Breast epithelium (tissue), 3 donors: Measurements from ENCODE around the gene COX8C.

Experiments used
- POLR2A ChIP-seq: fragments of 450-650 bp; IDR thresholded peaks from one replicate; pipeline ENCODE4 v1.6.1; 2016; ENCODE audit warnings: antibody characterized with exemption, mild to moderate bottlenecking, moderate library complexity
- POLR2AphosphoS5 ChIP-seq, 3 donors: sonication (generic); formaldehyde crosslinking; IDR thresholded peaks; one replicate each; pipeline ENCODE4 v1.6.1; 2017; ENCODE audit warnings: antibody characterized with exemption in 3 of 3

GRCh38 chr14:93319494-93319893, 27.5 kb upstream of the COX8C start:
- TF ChIP-seq POLR2AphosphoS5 (IDR thresholded peaks at IDR 0.05) (no peak), POLR2A (no peak)
